BLaER1 treated with 17β-estradiol and CSF1 and Interleukin-3, amounts not matched to agents 10 nM and 100 nM (cell line): ENCODE data around the gene NDRG3.
"Not testable (repeated sequence)": the region's sequence is repeated elsewhere in the genome, so short reads cannot be mapped to it uniquely, and the experiment has no call there.

Experiments used
- H3K27ac ChIP-seq, 11 experiments: shearing (Covaris generic); formaldehyde crosslinking; 2 replicates each; pipeline ENCODE4 v1.8.1; 2022
- H3K27me3 ChIP-seq, 11 experiments: shearing (Covaris generic); formaldehyde crosslinking; 2 replicates each; pipeline ENCODE4 v1.8.1; 2022
- H3K36me3 ChIP-seq, 11 experiments: shearing (Covaris generic); formaldehyde crosslinking; 2 replicates each; pipeline ENCODE4 v1.8.1; 2022
- H3K4me1 ChIP-seq, 10 experiments: shearing (Covaris generic); formaldehyde crosslinking; 2 replicates each; pipeline ENCODE4 v1.8.1; 2022
- H3K4me2 ChIP-seq, 11 experiments: shearing (Covaris generic); formaldehyde crosslinking; 2 replicates each; pipeline ENCODE4 v1.8.1; 2022
- H3K4me3 ChIP-seq, 10 experiments: shearing (Covaris generic); formaldehyde crosslinking; 2 replicates each; pipeline ENCODE4 v1.8.1; 2022
- H3K9ac ChIP-seq, 11 experiments: shearing (Covaris generic); formaldehyde crosslinking; 2 replicates each; pipeline ENCODE4 v1.8.1; 2022
- H3K9me3 ChIP-seq, 11 experiments: shearing (Covaris generic); formaldehyde crosslinking; replicated peaks in 1 of 11; 2 replicates each; pipeline ENCODE4 v1.8.1; 2022
- H4K20me1 ChIP-seq, 11 experiments: shearing (Covaris generic); formaldehyde crosslinking; 2 replicates each; pipeline ENCODE4 v1.8.1; 2022
- Cebpa-rat ChIP-seq, 11 experiments: shearing (Covaris generic); IDR thresholded peaks; 2 replicates each; pipeline ENCODE4 v1.8.1; 2022

NDRG3 gene

DNA sequence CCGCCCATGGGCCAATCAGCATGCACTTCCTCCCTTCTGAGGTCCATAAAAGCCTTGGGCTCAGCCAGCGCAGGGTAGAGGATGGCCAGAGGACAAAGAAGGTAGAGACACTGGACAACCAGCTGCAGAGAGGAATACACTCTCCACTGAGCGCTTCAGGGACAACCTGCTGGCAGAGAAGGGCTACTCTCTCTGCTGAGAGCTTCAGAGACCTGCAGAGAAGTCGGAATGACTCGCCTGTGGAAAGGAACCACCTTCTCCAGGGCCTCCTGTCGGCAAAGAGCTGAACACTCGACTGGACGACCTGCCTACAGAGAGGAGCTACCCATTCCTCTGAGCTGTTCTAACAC is 68.5 kb downstream of the NDRG3 start:
- H3K4me3 ChIP-seq = no peak overlapping the region
- no peak overlapping the region for H3K4me2 ChIP-seq
- H4K20me1 ChIP-seq = no peaks in the 10 kb centered on the region; a peak in 1 of 22 replicates
- no peaks in the 10 kb centered on the region for H3K27me3 ChIP-seq
- peaks cover 0 to 16% (median 0%) of the 10 kb centered on the region in 11 experiments; a peak in 9 of 22 replicates for H3K9me3 ChIP-seq
- H3K4me1 ChIP-seq = no peaks in the 10 kb centered on the region
- no peak for TF ChIP-seq Cebpa-rat (IDR thresholded peaks at IDR 0.05)
- no peak overlapping the region for H3K9ac ChIP-seq
- peaks cover 29 to 71% (median 45%) of the 10 kb centered on the region in 11 experiments; a peak in 21 of 22 replicates for H3K36me3 ChIP-seq
- H3K27ac ChIP-seq = no peak overlapping the region

DNA sequence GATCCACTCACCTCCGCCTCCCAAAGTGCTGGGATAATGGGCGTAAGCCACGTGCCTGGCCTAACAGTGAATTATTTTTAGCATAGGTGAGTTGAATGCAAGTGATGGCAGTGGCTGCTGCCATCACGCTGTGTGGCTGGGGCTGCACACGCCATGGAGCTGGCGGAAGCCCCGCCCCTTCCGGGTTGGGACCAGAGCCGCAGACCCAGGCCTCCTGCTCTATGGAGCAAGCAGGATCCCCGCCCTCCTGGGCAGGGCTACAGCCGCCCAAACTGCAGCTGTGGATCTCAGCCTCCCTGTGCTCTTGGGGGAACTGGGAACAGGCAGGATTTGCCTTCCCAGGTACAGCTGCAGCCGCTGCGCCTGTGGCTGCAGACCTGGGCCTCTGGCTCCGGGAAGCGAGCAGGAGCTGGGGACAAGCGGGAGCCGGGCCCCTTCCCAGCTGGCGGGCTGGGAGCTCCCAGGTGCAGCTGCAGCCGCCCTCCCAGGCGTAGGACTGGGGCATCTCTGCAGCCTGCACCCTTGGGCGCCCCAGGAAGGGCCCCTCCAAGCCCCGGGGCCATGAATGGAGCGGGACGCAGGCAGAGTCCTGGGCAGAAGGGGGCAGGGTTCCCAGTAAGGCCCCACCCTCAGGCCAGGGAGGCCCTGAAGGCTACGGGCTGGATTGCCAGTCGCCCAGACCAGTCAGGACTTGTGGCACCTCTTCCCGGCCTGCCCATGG is 69.0 kb downstream of the NDRG3 start:
- Histone ChIP-seq H3K4me1 (no peaks in the 10 kb centered on the region), H3K4me3 (no peak overlapping the region), H3K4me2 (no peak overlapping the region), H3K27me3 (no peaks in the 10 kb centered on the region), H3K9ac (no peak overlapping the region), H4K20me1 (no peaks in the 10 kb centered on the region; a peak in 1 of 22 replicates), H3K9me3 (peaks cover 0 to 16% (median 0%) of the 10 kb centered on the region in 11 experiments; a peak in 9 of 22 replicates), H3K36me3 (peaks cover 29 to 65% (median 41%) of the 10 kb centered on the region in 11 experiments; a peak in 21 of 22 replicates), H3K27ac (no peak overlapping the region)
- no peak for TF ChIP-seq Cebpa-rat (IDR thresholded peaks at IDR 0.05)

DNA sequence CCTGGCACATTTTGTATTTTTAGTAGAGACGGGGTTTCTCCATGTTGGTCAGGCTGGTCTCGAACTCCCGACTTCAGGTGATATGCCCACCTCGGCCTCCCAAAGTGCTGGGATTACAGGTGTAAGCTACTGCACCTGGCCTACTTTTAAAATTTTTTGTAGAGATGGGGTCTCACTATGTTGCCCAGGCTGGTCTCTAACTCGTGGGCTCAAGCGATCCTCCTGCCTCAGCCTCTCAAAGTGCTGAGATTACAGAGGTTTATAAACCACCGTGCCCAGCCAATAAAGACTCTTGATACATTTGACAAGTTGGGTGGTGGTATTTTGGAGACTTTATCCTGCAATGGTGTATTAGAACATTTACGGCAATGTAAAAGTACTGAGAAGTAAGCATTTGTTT is 70.3 kb downstream of the NDRG3 start:
- not testable (repeated sequence) for H3K4me2 ChIP-seq, H3K27ac ChIP-seq, H3K9ac ChIP-seq, H4K20me1 ChIP-seq, H3K4me1 ChIP-seq, H3K4me3 ChIP-seq, H3K27me3 ChIP-seq
- peaks cover 0 to 16% (median 0%) of the 10 kb centered on the region in 11 experiments; a peak in 9 of 22 replicates for H3K9me3 ChIP-seq
- H3K36me3 ChIP-seq = peaks cover 27 to 63% (median 35%) of the 10 kb centered on the region in 11 experiments; a peak in 21 of 22 replicates

DNA sequence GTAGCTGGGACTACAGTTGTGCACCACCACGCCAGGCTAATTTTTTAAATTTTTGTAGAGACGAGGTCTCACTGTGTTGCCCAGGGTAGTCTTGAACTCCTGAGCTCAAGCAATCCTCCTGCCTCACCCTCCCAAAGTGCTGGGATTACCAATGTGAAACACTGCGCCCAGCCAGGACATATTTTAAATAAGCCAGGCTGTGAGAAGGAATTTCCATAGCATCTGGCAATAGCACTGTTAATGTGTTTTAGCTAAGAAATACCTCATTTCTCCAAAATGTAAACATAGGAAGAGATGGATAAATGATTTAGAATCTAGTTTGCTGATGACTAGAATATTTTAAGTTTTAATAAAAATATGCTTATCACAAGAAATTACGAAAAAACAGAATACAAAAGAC is 72.9 kb downstream of the NDRG3 start:
- Histone ChIP-seq H3K4me2 (no peak overlapping the region), H4K20me1 (no peaks in the 10 kb centered on the region; a peak in 1 of 22 replicates), H3K36me3 (peaks cover 14 to 55% (median 19%) of the 10 kb centered on the region in 11 experiments; a peak in 21 of 22 replicates), H3K4me3 (no peak overlapping the region), H3K27me3 (no peaks in the 10 kb centered on the region), H3K9ac (no peak overlapping the region), H3K4me1 (no peaks in the 10 kb centered on the region), H3K9me3 (peaks cover 0 to 12% (median 0%) of the 10 kb centered on the region in 11 experiments; a peak in 9 of 22 replicates), H3K27ac (no peak overlapping the region)
- no peak for TF ChIP-seq Cebpa-rat (IDR thresholded peaks at IDR 0.05)

DNA sequence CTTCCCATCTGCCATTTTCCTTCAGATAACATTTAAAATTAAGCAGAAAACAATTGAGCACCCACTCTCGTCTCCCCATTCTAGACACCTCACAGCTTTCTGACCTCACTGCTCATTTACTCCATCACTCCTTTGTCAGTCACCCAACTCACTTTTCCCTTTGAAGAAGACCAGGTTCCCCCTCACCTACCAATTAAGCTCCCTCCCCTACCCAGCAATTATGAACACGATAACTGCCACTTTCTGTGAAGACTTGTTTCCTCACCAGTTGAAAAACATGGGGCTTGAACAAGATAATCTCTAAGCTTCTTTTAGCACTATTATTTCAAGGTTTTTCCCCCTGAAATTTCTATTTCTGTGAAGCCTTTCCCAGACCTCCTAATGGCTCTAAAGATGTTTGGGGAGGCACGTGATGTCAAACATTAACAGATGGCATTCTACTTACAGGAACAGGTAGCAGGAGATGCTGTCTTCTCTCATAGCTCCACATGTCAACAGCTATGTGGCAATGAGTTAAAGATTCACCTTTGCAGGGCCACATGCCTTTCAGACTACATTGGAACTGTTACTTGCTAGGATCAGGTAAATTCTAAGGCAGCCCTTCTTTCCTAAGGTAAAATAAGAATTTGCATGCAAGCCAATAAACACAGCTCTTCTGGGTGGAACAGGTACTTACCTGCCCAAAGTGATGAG is 75.1 kb downstream of the NDRG3 start:
- Histone ChIP-seq H3K9me3 (no peaks in the 10 kb centered on the region), H3K4me3 (no peak overlapping the region), H3K27ac (no peak overlapping the region), H3K27me3 (no peaks in the 10 kb centered on the region), H3K4me1 (no peaks in the 10 kb centered on the region), H3K4me2 (no peak overlapping the region), H4K20me1 (no peaks in the 10 kb centered on the region), H3K36me3 (peaks cover 0 to 50% (median 12%) of the 10 kb centered on the region in 11 experiments; a peak in 18 of 22 replicates), H3K9ac (no peak overlapping the region)
- TF ChIP-seq Cebpa-rat (IDR thresholded peaks at IDR 0.05) = no peak

DNA sequence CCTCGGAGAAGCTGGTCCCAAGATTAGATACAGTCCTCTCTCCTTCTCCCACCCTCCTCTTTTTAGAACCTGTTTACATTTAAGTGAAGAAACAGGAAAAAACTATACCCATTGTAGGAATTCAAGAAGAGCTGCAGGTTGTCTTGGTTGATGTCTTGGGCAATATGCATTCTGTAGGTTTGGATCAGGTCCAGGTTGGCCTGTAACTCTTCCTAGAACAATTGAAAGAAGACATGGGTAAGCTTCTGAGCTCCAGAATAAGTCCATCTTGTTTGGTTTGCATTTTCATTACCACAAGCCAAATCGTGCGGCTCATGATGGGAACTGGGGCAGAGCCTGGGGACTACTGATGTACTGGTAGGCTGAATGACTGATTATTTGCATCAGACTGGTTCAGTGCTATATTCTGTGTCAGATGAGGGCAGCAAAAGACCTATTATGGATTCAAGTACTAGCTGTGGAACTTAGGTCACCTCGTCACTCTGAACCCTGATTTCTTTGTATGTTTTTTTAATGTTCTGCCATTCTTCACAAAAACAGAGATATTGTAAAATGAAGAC is 79.6 kb downstream of the NDRG3 start:
- no peaks in the 10 kb centered on the region for H3K9me3 ChIP-seq
- peaks cover 0 to 17% (median 5%) of the 10 kb centered on the region in 10 experiments; a peak in 10 of 20 replicates for H3K4me1 ChIP-seq
- H3K4me2 ChIP-seq = no peak overlapping the region
- H3K27ac ChIP-seq = no peak overlapping the region
- no peak overlapping the region for H3K4me3 ChIP-seq
- no peak overlapping the region for H3K9ac ChIP-seq
- H3K36me3 ChIP-seq = peaks cover 9 to 78% (median 29%) of the 10 kb centered on the region in 11 experiments
- TF ChIP-seq Cebpa-rat (IDR thresholded peaks at IDR 0.05) = no peak
- H3K27me3 ChIP-seq = no peaks in the 10 kb centered on the region
- no peaks in the 10 kb centered on the region for H4K20me1 ChIP-seq

DNA sequence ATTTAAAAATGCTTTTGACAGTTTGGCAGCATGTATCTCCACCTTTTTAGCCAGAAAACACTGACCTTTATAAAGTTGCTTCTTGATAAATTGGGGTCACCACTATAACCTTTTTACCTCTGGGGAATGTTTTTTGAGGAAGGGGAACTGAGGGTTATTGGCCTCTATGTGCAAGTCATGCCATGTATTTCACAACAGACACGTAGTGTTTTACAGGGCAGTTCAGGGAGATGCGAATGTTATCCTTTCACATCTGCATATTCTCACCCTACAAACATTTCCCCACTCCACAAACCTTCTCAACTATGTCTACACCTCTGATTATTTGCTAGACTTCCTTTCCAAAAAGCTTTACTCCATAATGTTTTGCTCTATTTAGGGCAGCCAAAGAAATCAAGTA is 82.9 kb downstream of the NDRG3 start:
- Histone ChIP-seq H3K27ac (no peak overlapping the region), H3K9me3 (no peaks in the 10 kb centered on the region), H3K9ac (0 out of 22 replicates have a peak overlapping the region, but pooled peaks of 1 of the 11 experiments have one; percentile 0), H3K36me3 (peaks cover 9 to 70% (median 28%) of the 10 kb centered on the region in 11 experiments; a peak in 21 of 22 replicates), H3K4me3 (no peak overlapping the region), H3K27me3 (no peaks in the 10 kb centered on the region), H3K4me2 (peak overlapping the region in 5 of 11 experiments; percentile 23 to 54 (median 35); a peak in 7 of 22 replicates), H3K4me1 (peaks cover 7 to 27% (median 13%) of the 10 kb centered on the region in 10 experiments; a peak in 18 of 20 replicates), H4K20me1 (peaks cover 0 to 9% (median 0%) of the 10 kb centered on the region in 11 experiments; a peak in 1 of 22 replicates)
- peak in 2 of 11 experiments; percentile 17 to 61; a peak in 3 of 22 replicates for TF ChIP-seq Cebpa-rat (IDR thresholded peaks at IDR 0.05)

DNA sequence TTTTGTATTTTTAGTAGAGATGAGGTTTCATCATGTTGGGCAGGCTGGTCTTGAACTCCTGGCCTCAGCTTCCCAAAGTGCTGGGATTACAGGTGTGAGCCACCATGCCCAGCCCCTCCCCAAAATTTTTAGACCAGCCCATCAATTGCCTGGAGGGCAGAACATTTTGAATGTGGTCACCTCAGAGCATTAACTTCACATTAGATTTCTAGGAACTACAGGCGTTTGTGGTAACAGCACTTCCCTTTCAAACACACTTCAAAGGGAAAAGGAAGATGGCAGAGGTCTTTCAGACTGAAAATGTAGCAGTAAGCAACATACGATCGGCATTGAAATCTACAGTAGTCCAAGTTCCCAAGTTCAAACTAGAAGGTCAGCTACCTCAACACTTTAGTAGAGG is 87.6 kb downstream of the NDRG3 start:
- Histone ChIP-seq H3K27me3 (no peaks in the 10 kb centered on the region), H3K4me3 (no peak overlapping the region), H4K20me1 (peaks cover 0 to 9% (median 0%) of the 10 kb centered on the region in 11 experiments; a peak in 3 of 22 replicates), H3K9ac (no peak overlapping the region), H3K9me3 (no peaks in the 10 kb centered on the region), H3K4me2 (peak overlapping the region; percentile 15 to 51 (median 35); a peak in 14 of 22 replicates), H3K36me3 (peaks cover 7 to 76% (median 26%) of the 10 kb centered on the region in 11 experiments; a peak in 20 of 22 replicates), H3K4me1 (peaks cover 9 to 23% (median 12%) of the 10 kb centered on the region in 10 experiments; a peak in 18 of 20 replicates), H3K27ac (no peak overlapping the region)
- TF ChIP-seq Cebpa-rat (IDR thresholded peaks at IDR 0.05) = no peak

DNA sequence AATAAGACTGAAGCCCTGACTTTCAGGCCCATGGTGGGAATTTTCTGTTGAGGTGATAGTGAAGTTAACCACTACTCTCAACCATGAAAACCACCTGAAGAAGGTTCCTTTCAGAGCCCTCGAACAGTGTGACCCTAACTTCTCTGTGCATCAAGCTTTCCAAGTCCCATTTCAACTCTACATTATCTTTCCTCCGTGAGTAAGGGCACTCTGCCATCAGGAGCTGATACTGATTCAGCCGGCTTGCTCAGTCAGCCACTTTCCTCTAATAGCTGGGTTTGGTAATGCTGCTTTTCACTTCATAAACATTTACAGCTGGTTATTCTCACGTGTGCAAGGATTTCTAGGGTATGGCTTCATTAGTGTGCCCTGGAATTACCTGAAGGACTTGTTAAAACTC is 89.2 kb downstream of the NDRG3 start:
- Histone ChIP-seq H3K4me2 (no peak overlapping the region), H3K4me3 (no peak overlapping the region), H3K9ac (no peak overlapping the region), H3K27ac (no peak overlapping the region), H3K4me1 (peaks cover 7 to 13% (median 10%) of the 10 kb centered on the region in 10 experiments; a peak in 17 of 20 replicates), H3K27me3 (no peaks in the 10 kb centered on the region), H3K36me3 (peaks cover 12 to 81% (median 29%) of the 10 kb centered on the region in 11 experiments; a peak in 21 of 22 replicates), H3K9me3 (no peaks in the 10 kb centered on the region), H4K20me1 (peaks cover 0 to 9% (median 0%) of the 10 kb centered on the region in 11 experiments; a peak in 3 of 22 replicates)
- TF ChIP-seq Cebpa-rat (IDR thresholded peaks at IDR 0.05) = no peak
